ENCODE measurements around the gene OIP5. TPM values are rescaled to one million over a fixed set of nuclear protein-coding genes. Genes with fewer than 3 reads are reported as not detected.
"Not testable (repeated sequence)": the region's sequence is repeated elsewhere in the genome, so short reads cannot be mapped to it uniquely, and the experiment has no call there.

The OIP5 gene
- polyA plus RNA-seq, 3 donors, result 8.8 to 10.3 (median 9.0) TPM

GRCh38 chr15:41304149-41304770 is 28.1 kb downstream of the OIP5 start:
- no peak for DNase-seq (ENCODE audit: low read depth in 3 of 3, low spot score in 2 of 3)

DNA sequence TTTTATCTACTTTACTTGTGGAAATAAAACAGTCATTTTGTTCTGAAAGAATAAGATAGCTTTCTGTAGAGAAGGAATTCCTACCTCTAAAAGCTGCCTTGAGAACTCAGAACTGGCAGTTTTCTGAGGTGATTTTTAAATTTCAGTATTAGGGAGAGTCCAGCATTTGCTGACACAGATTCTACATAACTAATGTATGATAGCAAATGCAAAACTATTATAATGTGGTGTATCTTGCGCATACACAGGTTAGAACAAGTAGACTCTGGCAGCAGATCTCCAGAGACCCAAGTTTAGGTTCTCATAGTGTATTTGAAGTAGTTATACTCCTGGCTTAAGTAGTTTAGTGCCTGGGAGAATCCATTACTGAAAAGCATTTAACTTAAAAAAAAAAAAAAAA is 30.8 kb downstream of the OIP5 start:
- no peak for DNase-seq (ENCODE audit: low read depth in 3 of 3, low spot score in 2 of 3)

DNA sequence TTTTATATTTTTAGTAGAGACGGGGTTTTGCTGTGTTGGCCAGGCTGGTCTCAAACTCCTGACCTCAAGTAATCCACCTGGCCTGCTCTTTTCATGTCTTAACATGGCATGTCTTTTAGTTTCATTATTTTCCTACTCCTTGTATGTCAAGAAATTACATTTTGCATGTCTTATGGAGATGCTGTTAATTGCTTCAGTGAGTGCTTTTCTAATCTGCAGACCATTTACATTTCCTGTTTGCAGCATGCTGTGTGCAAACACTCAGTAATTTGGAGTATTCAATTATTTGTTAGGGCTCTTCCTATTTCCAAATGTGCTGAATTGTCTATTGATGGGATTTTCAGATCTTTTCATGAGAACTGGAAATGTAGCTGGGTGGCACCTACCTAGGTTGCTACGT is 31.3 kb downstream of the OIP5 start:
- DNase-seq (ENCODE audit: low read depth in 3 of 3, low spot score in 2 of 3), result not testable (repeated sequence)

DNA sequence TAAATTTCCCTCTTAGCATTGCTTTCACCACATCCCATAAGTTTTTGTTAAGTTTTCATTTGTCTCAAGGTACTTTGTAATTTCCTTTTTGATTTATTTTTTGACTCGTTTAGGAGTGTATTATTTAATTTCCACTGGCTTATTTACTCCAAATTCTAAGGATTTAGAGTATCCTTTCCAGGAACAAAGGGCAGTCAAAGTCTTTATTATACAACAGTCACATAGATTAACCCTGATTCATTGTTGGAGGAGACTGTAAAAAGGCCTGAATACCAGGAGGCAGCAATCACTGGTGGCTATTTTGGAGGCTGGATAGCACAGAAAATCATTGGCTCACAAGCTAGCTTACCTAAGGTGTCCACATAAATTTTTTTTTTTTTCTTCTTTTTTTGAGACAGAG is 39.9 kb downstream of the OIP5 start:
- no peak for DNase-seq (ENCODE audit: low read depth in 3 of 3, low spot score in 2 of 3)

DNA sequence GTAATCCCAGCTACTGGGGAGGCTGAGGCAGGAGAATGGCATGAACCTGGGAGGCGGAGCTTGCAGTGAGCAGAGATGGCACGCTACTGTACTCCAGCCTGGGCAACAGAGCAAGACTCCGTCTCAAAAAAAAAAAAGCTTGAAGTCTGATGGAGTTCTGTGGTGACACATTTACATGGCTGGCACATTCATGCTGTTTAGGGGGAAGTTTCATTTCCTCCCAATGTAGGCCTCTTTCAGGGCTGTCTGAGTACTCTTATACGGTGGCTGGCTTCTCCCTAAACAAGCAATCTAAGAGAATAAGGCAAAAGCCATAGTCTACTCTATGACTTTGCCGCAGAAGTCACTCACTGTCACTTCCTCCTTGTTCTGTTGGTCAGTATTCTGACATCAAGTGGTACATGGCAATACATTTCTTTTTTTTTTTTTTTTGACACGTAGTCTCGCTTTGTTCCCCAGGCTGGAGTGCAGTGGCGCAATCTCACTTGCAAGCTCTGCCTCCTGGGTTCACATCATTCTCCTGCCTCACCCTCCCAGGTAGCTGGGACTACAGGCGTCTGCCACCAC is 41.2 kb downstream of the OIP5 start:
- no peak for DNase-seq (ENCODE audit: low read depth in 3 of 3, low spot score in 2 of 3)

DNA sequence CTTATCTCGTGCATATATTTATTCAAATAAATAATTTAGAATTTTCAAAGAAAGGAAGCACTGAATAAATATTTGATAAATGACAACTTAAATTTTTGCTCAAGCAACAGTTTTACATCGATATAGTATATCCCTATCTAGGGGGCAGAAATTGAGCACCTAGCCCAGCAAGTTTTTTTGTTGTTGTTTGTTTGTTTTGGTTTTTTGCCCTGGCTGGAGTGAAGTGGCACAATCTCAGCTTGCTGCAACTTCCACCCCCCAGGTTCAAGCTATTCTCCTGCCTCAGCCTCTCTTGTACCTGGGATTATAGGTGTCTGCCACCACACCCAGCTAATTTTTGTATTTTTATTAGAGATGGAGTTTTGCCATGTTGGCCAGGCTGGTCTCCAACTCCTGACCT is 42.4 kb downstream of the OIP5 start:
- DNase-seq (ENCODE audit: low read depth in 3 of 3, low spot score in 2 of 3), result no peak

- DNase-seq (ENCODE audit: low read depth in 3 of 3, low spot score in 2 of 3), result no peak
Measured at GRCh38 chr15:41288464-41288863, 43.9 kb downstream of the OIP5 start.

DNA sequence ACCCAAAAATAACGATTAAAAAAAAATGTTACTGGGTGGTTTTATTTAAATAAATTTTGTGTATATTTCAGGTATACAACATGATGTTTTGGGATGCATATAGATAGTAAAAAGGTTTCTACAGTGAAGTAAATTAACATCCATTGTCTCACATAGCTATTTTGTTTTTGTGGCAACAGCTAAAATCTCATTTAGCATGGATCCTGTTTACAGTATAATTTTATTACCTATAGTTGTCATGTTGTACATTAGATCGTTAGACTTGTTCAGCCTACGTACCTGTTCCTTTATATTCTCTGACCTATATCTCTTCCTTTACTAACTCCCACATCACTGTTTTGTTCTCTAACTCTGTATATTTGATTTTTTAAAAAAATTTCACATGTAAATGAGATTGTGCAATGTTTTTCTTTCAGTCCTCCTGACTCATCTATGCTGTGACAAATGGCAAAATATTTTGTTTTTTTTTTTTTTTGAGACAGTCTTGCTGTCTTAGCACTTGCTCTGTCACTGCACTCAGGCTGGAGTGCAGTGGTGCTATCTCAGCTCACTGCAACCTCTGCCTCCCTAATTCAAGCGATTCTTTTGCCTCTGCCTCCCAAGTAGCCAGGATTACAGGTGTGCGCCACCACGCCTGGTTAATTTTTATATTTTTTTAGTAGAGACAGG is 45.6 kb downstream of the OIP5 start:
- no peak for DNase-seq (ENCODE audit: low read depth in 3 of 3, low spot score in 2 of 3)

DNA sequence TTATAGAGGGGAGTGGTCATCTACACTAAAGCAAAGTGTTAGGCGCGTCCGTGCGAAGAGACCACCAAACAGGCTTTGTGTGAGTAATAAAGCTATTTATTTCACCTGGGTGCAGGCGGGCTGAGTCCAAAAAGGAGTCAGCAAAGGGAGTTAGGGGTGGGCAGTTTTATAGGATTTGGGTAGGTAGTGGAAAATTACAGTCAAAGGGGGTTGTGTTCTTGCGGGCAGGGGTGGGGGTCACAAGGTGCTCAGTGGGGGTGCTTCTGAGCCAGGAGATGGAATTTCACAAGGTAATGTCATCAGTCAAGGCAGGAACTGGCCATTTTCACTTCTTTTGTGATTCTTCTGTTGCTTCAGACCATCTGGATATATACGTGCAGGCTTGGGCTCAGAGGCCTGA is 47.1 kb downstream of the OIP5 start:
- no peak for DNase-seq (ENCODE audit: low read depth in 3 of 3, low spot score in 2 of 3)

DNA sequence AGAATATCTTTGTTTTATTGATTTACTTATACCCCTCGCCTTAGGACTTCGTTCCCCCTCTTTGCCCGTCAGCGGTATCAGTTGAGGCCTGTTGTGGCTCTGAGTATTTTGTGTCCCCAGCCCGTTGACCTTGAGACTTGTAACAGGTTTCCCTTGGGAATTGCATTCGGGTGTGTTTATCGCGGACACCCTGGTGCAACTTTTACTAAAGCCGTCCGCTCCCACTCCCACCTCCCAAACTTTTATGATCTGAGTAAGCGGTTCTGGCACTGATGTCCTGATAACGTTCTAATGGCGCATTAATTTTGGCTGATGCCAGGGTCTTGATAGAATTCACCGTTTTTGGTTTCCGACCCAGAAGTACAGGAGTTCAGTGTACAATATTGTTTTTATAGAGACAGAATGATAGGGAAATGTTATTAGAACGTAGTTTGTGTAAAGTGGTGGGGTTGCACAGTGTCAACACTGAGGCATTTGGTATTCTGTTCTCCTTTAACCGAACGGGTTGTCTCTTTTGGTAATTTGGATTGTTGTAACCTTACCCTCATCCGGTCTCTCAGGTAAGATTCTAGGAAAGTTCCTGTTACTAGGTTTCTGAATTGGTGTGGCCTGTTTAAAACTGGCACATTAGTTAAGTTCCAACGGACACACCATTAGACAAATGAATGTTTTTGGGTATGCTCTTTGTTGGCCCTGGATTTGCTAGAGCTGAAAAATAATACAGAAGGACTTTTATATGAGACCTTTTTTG is 47.8 kb downstream of the OIP5 start:
- peak; percentile 6 to 27 (median 13) for DNase-seq (ENCODE audit: low read depth in 3 of 3, low spot score in 2 of 3)

DNA sequence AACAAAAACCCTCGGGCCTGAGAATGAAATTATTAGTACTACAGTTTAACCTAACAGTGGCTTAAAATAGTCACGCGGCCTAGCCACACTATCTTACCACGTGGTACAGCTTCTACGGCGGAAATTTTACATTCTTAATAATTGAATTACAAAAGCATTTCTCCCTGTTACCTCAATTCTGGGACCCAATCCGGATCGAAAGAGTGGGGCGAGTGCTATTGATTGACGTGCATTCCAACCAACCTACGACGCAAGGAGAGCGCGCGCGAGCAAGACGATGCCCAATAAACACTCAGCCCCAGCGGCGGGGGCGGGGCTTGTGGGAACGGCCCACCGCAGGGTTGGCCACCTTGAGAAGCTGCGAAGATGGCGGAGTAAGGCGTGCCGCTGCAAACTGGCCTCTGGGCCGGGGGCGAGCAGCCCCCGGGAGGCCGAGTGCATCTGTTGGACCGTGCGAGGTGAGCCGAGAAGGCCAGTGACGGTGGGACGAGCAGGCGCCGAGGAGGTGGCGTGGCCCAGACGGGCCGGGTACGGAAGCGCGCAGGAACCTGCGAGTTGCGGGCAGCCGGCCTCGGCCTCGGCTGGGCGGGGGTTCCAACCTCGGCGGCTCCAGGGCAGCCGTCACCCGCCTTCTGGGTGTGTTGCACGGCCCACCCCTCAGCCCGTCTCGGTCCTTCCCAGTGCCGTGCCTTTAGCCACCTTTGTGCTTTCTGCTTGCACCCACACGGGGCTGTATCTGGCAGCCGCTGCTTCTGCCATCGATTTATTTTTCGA is 48.6 kb downstream of the OIP5 start:
- DNase-seq (ENCODE audit: low read depth in 3 of 3, low spot score in 2 of 3), result peak; percentile 98 to 99 (median 98)

DNA sequence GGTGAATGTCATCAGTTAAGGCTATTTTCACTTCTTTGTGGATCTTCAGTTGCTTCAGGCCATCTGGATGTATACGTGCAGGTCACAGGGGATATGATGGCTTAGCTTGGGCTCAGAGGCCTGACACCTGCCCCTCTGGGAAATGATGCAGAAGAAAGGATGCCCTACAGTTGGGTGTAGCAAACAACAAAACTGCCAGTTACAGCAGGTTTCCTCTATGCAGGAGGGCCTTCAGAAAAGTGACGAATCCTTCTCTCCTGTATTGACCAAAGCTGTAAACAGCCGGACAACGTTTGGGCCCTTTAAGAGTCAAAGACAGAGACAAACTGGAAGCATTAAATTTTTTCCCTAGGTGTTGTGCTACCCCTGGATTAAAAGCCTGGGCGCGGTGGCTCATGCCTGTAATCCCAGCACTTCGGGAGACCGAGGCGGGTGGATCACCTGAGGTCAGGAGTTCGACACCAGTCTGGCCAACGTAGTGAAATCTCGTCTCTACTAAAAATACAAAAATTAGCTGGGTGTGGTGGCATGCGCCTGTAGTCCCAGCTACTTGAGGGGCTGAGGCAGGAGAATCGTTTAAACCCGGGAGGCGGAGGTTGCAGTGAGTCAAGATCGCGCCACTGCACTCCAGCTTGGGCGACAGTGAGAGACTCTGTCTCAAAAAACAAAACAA is 49.3 kb downstream of the OIP5 start:
- not testable (repeated sequence) for DNase-seq (ENCODE audit: low read depth in 3 of 3, low spot score in 2 of 3)

- not testable (repeated sequence) for DNase-seq (ENCODE audit: low read depth in 3 of 3, low spot score in 2 of 3)
Measured at GRCh38 chr15:41282436-41282835, 50.0 kb downstream of the OIP5 start.

DNA sequence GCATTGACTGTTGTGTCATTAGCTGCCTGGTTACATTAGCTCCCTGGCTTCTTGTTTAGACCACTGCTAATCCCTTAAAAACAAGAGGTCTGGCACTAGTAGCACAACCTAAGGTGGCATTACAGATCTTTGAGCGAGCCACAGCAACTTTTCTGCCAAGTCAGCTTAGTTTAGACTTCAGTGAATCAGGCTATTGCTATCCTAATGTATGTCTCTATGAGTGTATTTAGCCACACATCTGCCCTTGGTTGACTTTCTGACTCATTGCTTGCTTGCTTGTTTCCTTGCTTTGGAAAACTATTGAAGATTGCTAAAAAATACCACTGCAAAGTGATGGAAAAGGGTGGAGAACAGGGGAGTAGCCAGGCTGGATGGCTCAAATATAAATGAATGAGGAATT is 51.2 kb downstream of the OIP5 start:
- DNase-seq (ENCODE audit: low read depth in 3 of 3, low spot score in 2 of 3), result no peak

DNA sequence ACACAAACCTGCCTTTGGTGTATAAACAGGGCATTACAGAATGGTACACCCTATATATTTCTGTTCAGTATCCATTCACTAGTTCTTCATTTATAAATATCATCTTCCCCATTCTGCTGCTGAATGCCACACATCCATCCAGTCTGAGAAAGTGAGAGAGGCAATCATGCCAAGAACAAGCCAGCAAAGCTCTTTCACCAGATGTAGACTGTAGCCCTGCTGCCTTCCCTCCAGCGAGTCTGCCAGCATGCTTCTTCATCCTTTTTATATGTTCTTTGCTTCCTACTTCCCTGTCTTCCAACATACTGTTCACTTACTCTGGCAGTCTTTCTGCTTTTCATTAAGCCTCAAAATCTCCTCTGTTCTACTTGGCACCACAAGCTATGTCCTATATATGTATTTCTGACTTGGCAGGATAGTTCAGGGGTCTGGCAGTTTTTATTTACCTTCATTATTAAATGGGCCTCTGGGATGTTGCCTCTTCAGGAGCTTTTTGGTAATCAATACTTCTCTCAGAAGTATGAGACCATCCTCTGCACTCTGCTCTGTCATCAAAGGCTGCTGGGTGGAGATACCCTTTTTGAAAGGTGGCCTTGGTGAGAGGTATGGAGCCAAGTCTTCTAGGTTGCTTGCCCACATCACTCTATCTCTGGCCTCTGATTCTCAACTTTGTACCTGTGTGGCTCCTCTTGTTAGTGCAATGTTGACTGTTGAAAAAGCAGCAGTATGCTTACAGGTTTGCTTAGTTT is 52.7 kb downstream of the OIP5 start:
- DNase-seq (ENCODE audit: low read depth in 3 of 3, low spot score in 2 of 3), result no peak

- no peak for DNase-seq (ENCODE audit: low read depth in 3 of 3, low spot score in 2 of 3)
Measured at GRCh38 chr15:41278319-41278718, 54.1 kb downstream of the OIP5 start.

GRCh38 chr15:41276831-41277230 is 55.6 kb downstream of the OIP5 start:
- no peak for DNase-seq (ENCODE audit: low read depth in 3 of 3, low spot score in 2 of 3)

GRCh38 chr15:41269887-41270286 is 62.5 kb downstream of the OIP5 start:
- DNase-seq (ENCODE audit: low read depth in 3 of 3, low spot score in 2 of 3), result no peak

- DNase-seq (ENCODE audit: low read depth in 3 of 3, low spot score in 2 of 3), result no peak
Measured at GRCh38 chr15:41263891-41264351, 68.5 kb downstream of the OIP5 start.

Data from right renal cortex interstitium (tissue), 3 donors.